GM23338 (cell line): ENCODE results near the gene LRRC8E.
"Not testable (repeated sequence)": the region's sequence is repeated elsewhere in the genome, so short reads cannot be mapped to it uniquely, and the experiment has no call there.

Experiments used
- CREB1 ChIP-seq: fragments of 250-450 bp; sonication (Bioruptor Pico); IDR thresholded peaks from 2 replicates; pipeline ENCODE4 v1.5.0; 2020; ENCODE audit warnings: low read depth, mild to moderate bottlenecking, moderate library complexity
- CTCF ChIP-seq, 2 experiments: fragments of 200-600 bp in 1 of 2; sonication (generic) in 1 of 2; conservative IDR thresholded peaks; 2 replicates each; pipeline versions ENCODE4 v1.5.1 to v1.6.1; 2016 to 2017; ENCODE audit warnings: antibody characterized with exemption in 2 of 2, low read depth in 2 of 2, mild to moderate bottlenecking in 2 of 2, moderate library complexity in 1 of 2
- EZH2 ChIP-seq: fragments of 200-600 bp; sonication (generic); IDR thresholded peaks from one replicate; pipeline ENCODE4 v1.8.0; 2017; ENCODE audit warnings: antibody characterized with exemption, mild to moderate bottlenecking, low read depth; ENCODE audit not compliant: unreplicated experiment
- EZH2phosphoT487 ChIP-seq: fragments of 200-600 bp; sonication (generic); IDR thresholded peaks from one replicate; pipeline ENCODE4 v1.8.1; 2018; ENCODE audit warnings: antibody characterized with exemption; ENCODE audit not compliant: unreplicated experiment
- POLR2AphosphoS5 ChIP-seq: IDR thresholded peaks from 2 replicates; pipeline ENCODE4 v1.6.1; 2016; ENCODE audit warnings: antibody characterized with exemption, low read depth
- ZNF114 ChIP-seq: fragments of 250-450 bp; sonication (Bioruptor Pico); IDR thresholded peaks from 2 replicates; pipeline ENCODE4 v1.5.0; 2020; ENCODE audit warnings: mild to moderate bottlenecking, moderate library complexity
- ZNF331 ChIP-seq: fragments of 250-450 bp; sonication (Bioruptor Pico); IDR thresholded peaks from 2 replicates; pipeline ENCODE4 v1.5.0; 2020; ENCODE audit warnings: low read depth, mild to moderate bottlenecking, moderate library complexity
- TF ChIP-seq, protein P1 (sequence below): IDR thresholded peaks from one replicate; pipeline ENCODE4 v1.6.1; 2018; ENCODE audit warnings: antibody characterized with exemption; ENCODE audit not compliant: unreplicated experiment
- TF ChIP-seq, protein P2 (sequence below): IDR thresholded peaks from 2 replicates; pipeline ENCODE4 v1.6.1; 2016; ENCODE audit warnings: antibody characterized with exemption

DNA sequence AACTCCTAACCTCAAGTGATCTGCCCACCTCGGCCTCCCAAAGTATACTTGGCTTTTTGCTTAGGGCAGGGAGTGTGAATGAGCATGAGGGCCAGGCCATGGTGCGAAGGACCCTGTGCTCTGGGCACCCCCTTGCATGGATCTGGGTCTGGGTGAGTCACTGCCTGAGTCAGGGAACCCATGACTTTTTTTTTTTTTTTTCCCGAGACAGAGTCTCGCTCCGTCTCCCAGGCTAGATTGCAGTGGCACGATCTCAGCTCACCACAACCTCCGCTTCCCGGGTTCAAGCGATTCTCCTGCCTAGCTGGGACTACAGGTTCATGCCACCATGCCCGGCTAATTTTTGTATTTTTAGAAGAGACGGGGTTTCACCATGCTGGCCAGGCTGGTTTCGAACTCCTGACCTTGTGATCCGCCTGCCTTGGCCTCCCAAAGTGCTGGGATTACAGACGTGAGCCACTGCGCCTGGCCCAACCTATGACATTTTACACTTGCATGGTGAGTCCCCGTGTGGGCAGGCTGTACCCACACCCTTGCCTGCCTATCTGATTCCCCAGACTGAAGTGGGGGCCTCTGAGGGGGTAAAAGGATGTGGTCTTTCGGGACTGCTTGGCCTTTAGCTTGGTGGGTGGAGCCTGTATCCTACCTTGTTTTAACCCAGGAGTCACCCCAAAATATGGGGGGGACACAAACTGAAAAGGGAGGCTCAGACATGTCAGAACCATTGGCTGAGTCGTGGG, 5.2 kb downstream of the LRRC8E start:
- TF ChIP-seq, protein P1, sequence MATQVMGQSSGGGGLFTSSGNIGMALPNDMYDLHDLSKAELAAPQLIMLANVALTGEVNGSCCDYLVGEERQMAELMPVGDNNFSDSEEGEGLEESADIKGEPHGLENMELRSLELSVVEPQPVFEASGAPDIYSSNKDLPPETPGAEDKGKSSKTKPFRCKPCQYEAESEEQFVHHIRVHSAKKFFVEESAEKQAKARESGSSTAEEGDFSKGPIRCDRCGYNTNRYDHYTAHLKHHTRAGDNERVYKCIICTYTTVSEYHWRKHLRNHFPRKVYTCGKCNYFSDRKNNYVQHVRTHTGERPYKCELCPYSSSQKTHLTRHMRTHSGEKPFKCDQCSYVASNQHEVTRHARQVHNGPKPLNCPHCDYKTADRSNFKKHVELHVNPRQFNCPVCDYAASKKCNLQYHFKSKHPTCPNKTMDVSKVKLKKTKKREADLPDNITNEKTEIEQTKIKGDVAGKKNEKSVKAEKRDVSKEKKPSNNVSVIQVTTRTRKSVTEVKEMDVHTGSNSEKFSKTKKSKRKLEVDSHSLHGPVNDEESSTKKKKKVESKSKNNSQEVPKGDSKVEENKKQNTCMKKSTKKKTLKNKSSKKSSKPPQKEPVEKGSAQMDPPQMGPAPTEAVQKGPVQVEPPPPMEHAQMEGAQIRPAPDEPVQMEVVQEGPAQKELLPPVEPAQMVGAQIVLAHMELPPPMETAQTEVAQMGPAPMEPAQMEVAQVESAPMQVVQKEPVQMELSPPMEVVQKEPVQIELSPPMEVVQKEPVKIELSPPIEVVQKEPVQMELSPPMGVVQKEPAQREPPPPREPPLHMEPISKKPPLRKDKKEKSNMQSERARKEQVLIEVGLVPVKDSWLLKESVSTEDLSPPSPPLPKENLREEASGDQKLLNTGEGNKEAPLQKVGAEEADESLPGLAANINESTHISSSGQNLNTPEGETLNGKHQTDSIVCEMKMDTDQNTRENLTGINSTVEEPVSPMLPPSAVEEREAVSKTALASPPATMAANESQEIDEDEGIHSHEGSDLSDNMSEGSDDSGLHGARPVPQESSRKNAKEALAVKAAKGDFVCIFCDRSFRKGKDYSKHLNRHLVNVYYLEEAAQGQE, result not testable (repeated sequence)
- TF ChIP-seq CTCF (conservative IDR thresholded peaks at IDR 0.05; ENCODE audit: low read depth in 2 of 2); POLR2AphosphoS5; ZNF114 (CRISPR knock-in tag); CREB1 (CRISPR knock-in tag); EZH2phosphoT487; EZH2; ZNF331 (CRISPR knock-in tag): not testable (repeated sequence)
- TF ChIP-seq, protein P2, sequence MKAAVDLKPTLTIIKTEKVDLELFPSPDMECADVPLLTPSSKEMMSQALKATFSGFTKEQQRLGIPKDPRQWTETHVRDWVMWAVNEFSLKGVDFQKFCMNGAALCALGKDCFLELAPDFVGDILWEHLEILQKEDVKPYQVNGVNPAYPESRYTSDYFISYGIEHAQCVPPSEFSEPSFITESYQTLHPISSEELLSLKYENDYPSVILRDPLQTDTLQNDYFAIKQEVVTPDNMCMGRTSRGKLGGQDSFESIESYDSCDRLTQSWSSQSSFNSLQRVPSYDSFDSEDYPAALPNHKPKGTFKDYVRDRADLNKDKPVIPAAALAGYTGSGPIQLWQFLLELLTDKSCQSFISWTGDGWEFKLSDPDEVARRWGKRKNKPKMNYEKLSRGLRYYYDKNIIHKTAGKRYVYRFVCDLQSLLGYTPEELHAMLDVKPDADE, result not testable (repeated sequence)
